Body of pancreas (tissue), 4 donors: ENCODE data around the gene GPR137B. TPM values are rescaled to one million over a fixed set of nuclear protein-coding genes. Genes with fewer than 3 reads are reported as not detected.

Source experiments
- ATAC-seq: fragments of 150-250 bp; one replicate; pipeline ENCODE4 v1.9.1; 2016
- DNase-seq, 4 donors: peaks; one replicate each; pipeline ENCODE4 v3.0.0-alpha.2; 2019
- H3K27ac ChIP-seq, 4 donors: fragments of 200-600 bp; sonication (generic); 1 replicate in 3 of 4; 2 replicates in 1 of 4; pipeline versions ENCODE4 v1.5.1 to v1.6.1; 2016 to 2019; ENCODE audit warnings: mild to moderate bottlenecking in 1 of 4, mixed read lengths in 1 of 4, moderate library complexity in 1 of 4
- H3K27me3 ChIP-seq, 2 donors: fragments of 200-600 bp; sonication (generic); one replicate each; pipeline ENCODE4 v1.6.0; 2016; ENCODE audit warnings: mild to moderate bottlenecking in 1 of 2
- H3K36me3 ChIP-seq, 2 donors: fragments of 200-600 bp; sonication (generic); replicated peaks in 1 of 2; 2 replicates each; pipeline ENCODE4 v1.5.1; 2016; ENCODE audit warnings: low read depth in 2 of 2; ENCODE audit not compliant: insufficient read depth in 1 of 2
- H3K4me1 ChIP-seq: fragments of 200-600 bp; sonication (generic); one replicate; pipeline ENCODE4 v1.6.0; 2016
- H3K4me3 ChIP-seq, 2 donors: fragments of 200-600 bp; sonication (generic); 1 replicate in 1 of 2; 2 replicates in 1 of 2; pipeline ENCODE4 v1.5.1; 2016 to 2019
- H3K9me3 ChIP-seq, 3 donors: fragments of 200-600 bp; sonication (generic); 1 replicate in 2 of 3; 2 replicates in 1 of 3; pipeline ENCODE4 v1.5.1; 2016
- POLR2A ChIP-seq, 3 donors: fragments of 450-650 bp; IDR thresholded peaks; one replicate each; pipeline ENCODE4 v1.6.1; 2016; ENCODE audit warnings: antibody characterized with exemption in 3 of 3, mild to moderate bottlenecking in 2 of 3
- WGBS, 2 donors: methylation state at CpG; one replicate each; pipeline ENCODE4 v1.1.5; 2017; 5-methylcytosine and 5-hydroxymethylcytosine counted together
- intact Hi-C: fragments of 100-400 bp; cut with DNase I; formaldehyde crosslinking; loops from one replicate; pipeline ENCODE4 v1.15.1; 2023
- total RNA-seq, 2 donors: library from RNA; depleted of rRNA; stranded (reverse); fragments of >200 nt; gene quantifications; one replicate each; pipeline ENCODE4 v1.1.0, GENCODE V29; 2016
- TF ChIP-seq, protein P1 (sequence below), 7 experiments: fragments of 450-650 bp in 4 of 7; fragments of 200-600 bp in 3 of 7; sonication (generic) in 3 of 7; IDR thresholded peaks; one replicate each; pipeline ENCODE4 v1.5.1; 2016 to 2019; ENCODE audit warnings: antibody characterized with exemption in 7 of 7

GPR137B gene
- total RNA-seq, 2 donors from 2014 or later, result 3.3 to 3.9 TPM

DNA sequence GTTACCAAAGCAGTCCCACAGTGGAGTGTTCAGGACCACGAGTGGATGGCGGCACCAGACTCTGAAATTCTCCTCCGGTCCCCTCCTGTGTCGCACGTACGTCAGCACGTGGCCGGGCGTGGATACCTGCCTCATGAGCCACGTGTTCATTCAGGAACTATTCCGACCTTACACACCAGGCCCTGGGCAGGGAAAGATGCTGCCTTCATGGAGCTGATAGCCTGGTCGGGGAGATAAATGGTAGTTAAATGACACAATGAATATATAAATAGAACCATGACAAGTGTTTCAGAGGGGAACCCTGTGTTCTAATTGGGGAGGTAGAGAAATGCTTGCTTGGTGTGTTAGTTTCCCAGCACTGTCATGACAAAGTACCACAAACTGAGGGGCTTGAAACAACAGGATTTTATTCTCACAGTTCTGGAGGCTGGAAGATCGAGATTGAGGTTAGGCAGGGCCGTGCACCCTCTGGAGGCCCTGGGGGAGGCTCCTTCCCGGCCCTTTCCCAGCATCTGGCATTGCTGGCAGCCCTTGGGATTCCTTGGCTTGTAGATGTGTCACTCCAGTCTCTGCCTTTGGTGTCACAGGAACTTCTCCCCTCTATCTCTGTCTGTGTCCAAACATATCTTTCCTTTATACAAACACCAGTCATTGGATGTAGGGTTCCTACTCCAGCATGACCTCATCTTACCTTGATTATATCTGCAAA, 28.9 kb upstream of the GPR137B start:
- Histone ChIP-seq H3K4me3 (no peak overlapping the region), H3K27me3 (no peaks in the 10 kb centered on the region), H3K27ac (no peak overlapping the region), H3K4me1 (no peaks in the 10 kb centered on the region), H3K36me3 (no peaks in the 10 kb centered on the region), H3K9me3 (no peaks in the 10 kb centered on the region)
- intact Hi-C loops, result loop anchor here (5.0 kb wide), 1 partner anchor 379 kb away; no protein-coding TSS in a partner anchor
- WGBS, 2 donors, result 77 to 80% methylated on average over 13 to 15 of the region's 15 CpGs
- no peak for TF ChIP-seq POLR2A (IDR thresholded peaks at IDR 0.05)
- TF ChIP-seq, protein P1, sequence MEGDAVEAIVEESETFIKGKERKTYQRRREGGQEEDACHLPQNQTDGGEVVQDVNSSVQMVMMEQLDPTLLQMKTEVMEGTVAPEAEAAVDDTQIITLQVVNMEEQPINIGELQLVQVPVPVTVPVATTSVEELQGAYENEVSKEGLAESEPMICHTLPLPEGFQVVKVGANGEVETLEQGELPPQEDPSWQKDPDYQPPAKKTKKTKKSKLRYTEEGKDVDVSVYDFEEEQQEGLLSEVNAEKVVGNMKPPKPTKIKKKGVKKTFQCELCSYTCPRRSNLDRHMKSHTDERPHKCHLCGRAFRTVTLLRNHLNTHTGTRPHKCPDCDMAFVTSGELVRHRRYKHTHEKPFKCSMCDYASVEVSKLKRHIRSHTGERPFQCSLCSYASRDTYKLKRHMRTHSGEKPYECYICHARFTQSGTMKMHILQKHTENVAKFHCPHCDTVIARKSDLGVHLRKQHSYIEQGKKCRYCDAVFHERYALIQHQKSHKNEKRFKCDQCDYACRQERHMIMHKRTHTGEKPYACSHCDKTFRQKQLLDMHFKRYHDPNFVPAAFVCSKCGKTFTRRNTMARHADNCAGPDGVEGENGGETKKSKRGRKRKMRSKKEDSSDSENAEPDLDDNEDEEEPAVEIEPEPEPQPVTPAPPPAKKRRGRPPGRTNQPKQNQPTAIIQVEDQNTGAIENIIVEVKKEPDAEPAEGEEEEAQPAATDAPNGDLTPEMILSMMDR (IDR thresholded peaks at IDR 0.05), result no peak
- ATAC-seq (no peak), DNase-seq (no peak)

DNA sequence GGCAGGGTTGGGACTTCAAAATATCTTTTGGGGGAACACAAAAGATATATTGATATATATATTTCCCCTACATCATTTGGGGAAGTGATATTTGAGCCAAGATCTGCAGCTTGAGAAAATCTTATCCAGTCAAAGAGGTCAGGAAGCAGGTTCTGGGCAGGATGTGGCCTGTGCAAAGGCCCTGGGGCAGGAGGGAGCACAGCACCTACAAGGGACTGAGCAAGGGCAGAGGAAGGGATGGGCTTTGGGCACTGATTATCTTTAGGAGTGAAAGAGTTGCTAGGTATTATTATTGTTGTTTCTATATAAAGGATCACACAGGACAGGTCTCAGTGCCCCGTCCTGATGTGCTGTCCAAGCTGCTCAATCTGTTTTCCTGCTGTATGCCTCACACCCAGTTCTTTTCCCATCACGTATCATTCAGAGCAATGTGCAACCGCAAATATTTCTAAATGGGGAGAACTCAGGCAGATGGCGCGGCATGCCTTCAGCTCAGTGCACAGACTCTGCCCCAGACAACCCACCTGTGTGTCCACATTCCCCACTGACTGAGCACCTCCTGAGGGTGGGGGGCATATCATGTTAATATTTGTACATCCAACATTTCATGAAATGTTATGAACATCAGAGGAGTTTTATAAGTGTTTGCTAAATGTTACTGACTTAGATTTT, 28.1 kb upstream of the GPR137B start:
- Histone ChIP-seq H3K36me3 (no peaks in the 10 kb centered on the region), H3K27ac (no peak overlapping the region), H3K4me1 (no peaks in the 10 kb centered on the region), H3K9me3 (no peaks in the 10 kb centered on the region), H3K4me3 (no peak overlapping the region), H3K27me3 (no peaks in the 10 kb centered on the region)
- WGBS, 2 donors, result 89 to 97% methylated on average over 5 of the region's 5 CpGs
- intact Hi-C loops, result loop anchor here (5.0 kb wide), 1 partner anchor 378 kb away; no protein-coding TSS in a partner anchor
- ATAC-seq, result no peak
- no peak for DNase-seq
- TF ChIP-seq POLR2A (IDR thresholded peaks at IDR 0.05), result no peak
- TF ChIP-seq, protein P1 (IDR thresholded peaks at IDR 0.05), result no peak

DNA sequence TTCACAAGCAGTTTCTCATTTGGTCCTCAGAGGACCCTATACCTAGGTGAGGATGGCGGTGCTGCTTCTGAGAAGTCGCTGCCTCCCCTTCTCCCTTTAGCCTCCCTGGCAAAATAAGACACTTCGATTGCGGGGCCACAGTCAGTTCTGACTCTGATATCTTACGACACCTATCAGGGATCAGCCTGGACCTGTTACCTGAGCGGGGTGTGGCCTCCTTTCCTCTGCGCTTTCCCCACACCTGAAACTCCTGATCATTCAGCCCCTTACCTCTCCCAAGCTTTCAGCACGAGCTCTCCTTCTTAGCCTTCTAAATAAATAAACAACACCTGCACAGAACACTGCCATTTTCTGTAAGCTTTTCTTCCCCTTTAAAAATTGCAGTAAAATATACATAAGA, 24.6 kb upstream of the GPR137B start:
- Histone ChIP-seq H3K9me3 (no peaks in the 10 kb centered on the region), H3K4me1 (no peaks in the 10 kb centered on the region), H3K27me3 (no peaks in the 10 kb centered on the region), H3K4me3 (no peak overlapping the region), H3K27ac (no peak overlapping the region), H3K36me3 (no peaks in the 10 kb centered on the region)
- ATAC-seq (no peak), DNase-seq (no peak)
- intact Hi-C loops, result no loop called here
- TF ChIP-seq POLR2A (IDR thresholded peaks at IDR 0.05), result no peak
- TF ChIP-seq, protein P1 (IDR thresholded peaks at IDR 0.05), result no peak
- WGBS, 2 donors, result 81 to 84% methylated on average over 8 of the region's 8 CpGs

GRCh38 chr1:236119943-236120484, 22.3 kb upstream of the GPR137B start:
- ATAC-seq (no peak), DNase-seq (no peak)
- Histone ChIP-seq H3K4me3 (no peak overlapping the region), H3K36me3 (no peaks in the 10 kb centered on the region), H3K27ac (no peak overlapping the region), H3K27me3 (no peaks in the 10 kb centered on the region), H3K4me1 (no peaks in the 10 kb centered on the region), H3K9me3 (no peaks in the 10 kb centered on the region)
- intact Hi-C loops, result no loop called here
- WGBS, 2 donors, result 69 to 83% methylated on average over 12 of the region's 12 CpGs
- TF ChIP-seq POLR2A (IDR thresholded peaks at IDR 0.05), result no peak

DNA sequence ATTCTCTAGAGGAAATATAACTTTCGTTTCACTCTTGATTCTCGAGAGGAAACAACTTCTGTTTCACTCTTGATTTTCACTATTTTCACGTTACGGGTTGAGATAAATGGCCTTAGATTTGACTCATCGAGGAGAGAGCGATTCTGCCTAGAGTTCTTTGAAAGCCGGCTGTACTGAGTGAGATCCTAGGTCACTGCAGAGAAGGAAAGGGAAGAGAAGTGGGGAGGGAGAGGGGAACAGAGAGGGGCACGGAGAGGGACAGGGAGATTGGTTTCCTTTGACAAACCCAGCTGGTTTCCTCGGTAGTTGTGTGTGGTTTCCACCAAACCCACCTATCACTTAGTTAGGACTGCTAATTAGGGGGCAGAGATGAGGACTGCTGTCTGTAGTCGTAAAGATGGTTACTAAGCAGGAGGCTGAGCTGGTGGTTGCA, 21.6 kb upstream of the GPR137B start:
- H3K27me3 ChIP-seq, result no peaks in the 10 kb centered on the region
- H3K4me1 ChIP-seq, result no peaks in the 10 kb centered on the region
- no peak for DNase-seq
- H3K9me3 ChIP-seq, result no peaks in the 10 kb centered on the region
- ATAC-seq, result no peak
- H3K4me3 ChIP-seq, result no peak overlapping the region
- 49 to 61% methylated on average over 10 of the region's 10 CpGs for WGBS, 2 donors
- no peak for TF ChIP-seq POLR2A (IDR thresholded peaks at IDR 0.05)
- TF ChIP-seq, protein P1 (IDR thresholded peaks at IDR 0.05), result no peak
- H3K27ac ChIP-seq, result no peak overlapping the region
- intact Hi-C loops, result no loop called here
- no peaks in the 10 kb centered on the region for H3K36me3 ChIP-seq
